GM21717 (cell line): Measurements from ENCODE around the gene HHAT.

ENCODE experiments used
- ATAC-seq: cut with Tn5 transposase; IDR thresholded peaks from one replicate; pipeline ENCODE4 v1.9.1; 2021; ENCODE audit warnings: mild to moderate bottlenecking, moderate library complexity; ENCODE audit not compliant: unreplicated experiment

Gene HHAT

GRCh38 chr1:210477328-210477924 is 148.7 kb downstream of the HHAT start:
- ATAC-seq = no peak

GRCh38 chr1:210478820-210479219 is 150.1 kb downstream of the HHAT start:
- ATAC-seq = no peak

GRCh38 chr1:210482491-210482890 is 153.8 kb downstream of the HHAT start:
- ATAC-seq = no peak

DNA sequence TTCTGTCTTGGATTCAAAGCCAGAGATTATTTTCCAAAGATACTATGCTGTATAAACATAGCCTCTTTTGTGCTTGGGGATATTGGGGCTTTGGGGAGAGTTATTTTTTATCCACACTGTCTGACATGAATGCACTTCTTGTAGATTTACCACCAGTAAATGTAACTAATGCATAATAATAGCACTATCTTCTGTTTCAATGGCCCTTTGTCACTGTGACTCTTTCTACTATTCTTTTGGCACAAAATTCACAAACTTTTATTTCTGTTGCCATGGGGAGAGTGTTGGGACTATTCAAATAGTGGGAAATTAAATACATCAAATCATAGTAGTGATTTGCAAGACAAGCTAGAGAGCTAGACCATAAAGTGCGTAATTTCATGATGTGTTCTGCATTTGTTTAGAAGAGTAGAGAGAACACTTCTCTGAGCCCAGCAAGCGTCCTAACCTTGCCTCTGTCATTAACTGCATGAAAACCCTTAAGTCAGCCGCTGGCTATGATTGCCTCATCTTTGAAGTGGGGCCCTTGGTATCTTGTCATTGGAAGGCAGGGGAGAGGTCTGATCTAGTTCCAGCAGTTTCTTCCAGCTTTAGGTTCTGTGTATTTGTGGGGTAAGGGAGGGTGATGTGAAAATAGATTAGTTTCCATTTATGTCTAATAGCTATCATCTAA is 154.4 kb downstream of the HHAT start:
- ATAC-seq = no peak

GRCh38 chr1:210483821-210484220 is 155.1 kb downstream of the HHAT start:
- no peak for ATAC-seq

- ATAC-seq = no peak
Observed at GRCh38 chr1:210487021-210487420, 158.3 kb downstream of the HHAT start.

DNA sequence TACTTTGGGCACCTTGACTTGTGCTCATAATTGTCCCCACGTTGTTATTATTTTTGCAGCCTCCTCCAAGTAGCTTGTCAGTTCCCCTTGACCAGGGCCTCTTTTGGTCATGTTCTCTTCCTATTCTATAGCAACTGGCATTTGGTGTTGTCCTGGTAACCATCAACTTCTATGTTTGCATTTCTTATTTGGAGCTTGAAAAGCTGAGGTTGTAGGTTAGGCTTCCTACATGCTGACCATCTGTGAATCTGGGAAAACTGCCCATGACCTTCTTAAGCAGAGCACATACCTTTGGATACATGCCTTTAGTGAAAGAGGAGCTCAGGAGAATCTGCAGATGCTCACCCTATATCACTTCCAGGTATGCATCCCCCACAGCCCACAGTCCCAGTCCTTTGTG is 160.8 kb downstream of the HHAT start:
- no peak for ATAC-seq

GRCh38 chr1:210490781-210491180 is 162.1 kb downstream of the HHAT start:
- ATAC-seq = no peak

DNA sequence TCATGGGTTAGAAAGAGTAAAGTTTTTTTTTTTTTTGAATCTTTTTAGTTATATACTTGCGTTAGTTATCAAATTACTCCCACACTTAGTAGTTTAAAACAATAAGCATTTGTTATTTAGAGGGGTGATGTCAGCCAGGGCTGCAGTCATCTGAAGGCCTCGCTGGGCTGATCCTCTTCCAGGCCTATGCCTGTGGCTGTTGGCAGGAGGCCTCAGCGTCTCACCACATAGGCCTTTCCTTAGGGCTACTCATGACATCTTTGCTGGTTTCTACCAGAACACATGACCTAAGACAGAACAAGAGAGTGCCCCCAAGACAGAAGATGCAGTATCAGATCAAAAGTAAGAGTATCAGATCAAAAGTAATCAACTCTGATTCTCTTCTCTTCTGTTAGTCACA is 167.4 kb downstream of the HHAT start:
- ATAC-seq = no peak

DNA sequence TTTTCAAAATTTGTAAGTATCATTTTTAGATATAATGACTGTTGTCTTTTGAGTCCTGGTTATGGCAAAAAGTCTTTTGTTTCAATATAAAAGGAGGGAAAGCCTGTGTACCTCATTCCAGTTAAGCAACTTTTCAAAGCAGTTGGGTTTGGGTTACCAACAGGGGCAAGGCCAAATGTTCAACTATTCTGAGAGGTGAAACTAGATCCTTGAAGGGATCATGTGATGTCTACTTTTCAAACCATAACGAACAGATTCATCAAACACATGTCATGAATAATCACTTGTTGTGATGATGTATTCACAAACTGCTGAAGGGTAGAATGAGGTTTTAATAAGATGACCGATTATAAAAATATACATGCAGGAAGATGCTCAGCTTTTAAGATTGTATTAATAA is 171.3 kb downstream of the HHAT start:
- ATAC-seq = no peak

GRCh38 chr1:210500831-210501230 is 172.1 kb downstream of the HHAT start:
- ATAC-seq = no peak

- no peak for ATAC-seq
Observed at GRCh38 chr1:210504286-210504685, 175.6 kb downstream of the HHAT start.

DNA sequence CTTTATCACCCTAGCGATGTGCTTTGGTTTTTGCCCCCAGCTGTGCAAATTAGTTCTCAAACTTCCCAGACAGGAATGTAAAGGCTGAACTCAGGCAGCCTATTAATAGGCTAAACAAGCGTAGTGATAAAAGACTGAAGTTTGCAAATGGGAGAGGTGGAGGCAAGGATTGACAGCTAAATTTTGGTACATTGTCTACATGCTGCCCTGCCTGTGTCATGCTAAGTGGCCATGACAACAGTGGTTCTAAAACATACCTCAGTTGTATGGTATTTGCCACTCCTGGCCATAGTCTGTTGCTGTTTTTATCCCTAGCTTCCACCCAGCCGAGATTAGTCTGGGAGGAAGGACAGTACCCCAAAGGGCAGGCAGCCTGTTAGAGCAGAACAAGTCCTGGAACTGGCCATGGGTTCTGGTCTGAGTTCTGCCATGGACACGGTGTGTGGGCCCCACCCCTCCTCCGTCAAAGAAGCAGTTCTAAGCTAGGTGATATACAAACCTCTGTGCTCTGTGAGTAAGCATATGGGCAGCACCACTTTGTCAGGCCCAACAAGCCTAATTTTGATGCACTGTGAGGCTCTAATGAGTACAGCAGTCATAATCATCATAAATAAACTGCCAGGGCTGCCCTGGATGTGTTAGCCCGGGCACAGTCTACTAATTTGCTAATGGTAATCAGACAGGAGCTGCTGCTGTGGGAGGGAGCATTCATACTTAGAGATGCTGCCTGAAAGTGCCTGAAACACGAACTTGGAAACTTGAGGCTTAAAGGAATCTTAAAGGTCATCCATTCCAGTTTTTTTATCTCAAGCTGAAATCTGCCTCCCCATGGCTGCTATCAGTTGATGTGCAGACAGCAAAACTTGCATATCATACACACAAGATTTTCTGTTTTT is 177.1 kb downstream of the HHAT start:
- ATAC-seq = no peak

DNA sequence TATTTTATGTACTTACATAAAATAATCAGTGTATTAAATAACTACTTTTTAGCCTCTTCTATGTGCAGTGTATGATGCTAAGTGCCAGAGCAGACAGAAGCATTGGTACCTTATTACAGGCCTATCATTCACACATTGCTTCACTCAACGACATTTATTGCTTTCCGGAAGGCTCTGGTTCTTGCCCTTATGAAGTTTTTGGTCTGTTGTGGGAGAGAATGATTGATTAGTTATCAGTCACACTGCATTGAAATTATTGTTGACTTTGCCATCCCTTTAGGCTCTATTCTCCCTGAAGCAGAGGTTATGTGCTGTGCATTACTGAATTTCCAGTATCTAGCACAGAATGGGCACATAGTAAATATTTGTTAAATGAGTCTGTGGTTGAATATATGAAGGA is 178.0 kb downstream of the HHAT start:
- ATAC-seq = no peak

DNA sequence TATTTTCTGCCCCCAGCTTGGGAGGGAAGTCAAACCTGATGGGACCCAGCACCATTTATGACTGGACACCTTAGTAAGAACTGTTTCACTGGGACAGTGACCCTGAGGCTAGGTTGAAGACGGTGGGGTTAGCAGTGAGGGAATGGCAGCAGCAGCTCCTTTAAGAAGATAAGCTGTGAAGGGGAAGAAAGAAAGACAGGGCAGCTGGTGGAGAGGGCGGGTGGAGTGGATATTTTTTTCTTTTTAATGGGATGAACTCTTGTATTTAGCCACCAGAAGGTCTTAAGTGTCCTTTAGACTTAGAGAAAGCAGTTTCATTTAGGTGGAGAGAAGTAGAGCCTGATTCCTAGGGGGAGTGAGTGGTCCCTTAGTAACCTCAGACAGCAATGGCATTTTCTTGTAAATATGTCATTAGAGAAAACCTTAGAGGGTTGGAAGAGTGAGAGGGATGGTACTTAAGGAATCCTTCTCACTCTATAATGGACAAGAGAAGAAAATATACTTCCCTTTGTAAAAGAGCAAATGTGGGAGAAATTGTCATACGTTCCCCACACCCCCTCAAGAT is 187.5 kb downstream of the HHAT start:
- no peak for ATAC-seq

GRCh38 chr1:210516697-210517459 is 188.2 kb downstream of the HHAT start:
- ATAC-seq = no peak

- no peak for ATAC-seq
Observed at GRCh38 chr1:210523830-210524229, 195.1 kb downstream of the HHAT start.

- ATAC-seq = no peak
Observed at GRCh38 chr1:210525716-210526454, 197.2 kb downstream of the HHAT start.

DNA sequence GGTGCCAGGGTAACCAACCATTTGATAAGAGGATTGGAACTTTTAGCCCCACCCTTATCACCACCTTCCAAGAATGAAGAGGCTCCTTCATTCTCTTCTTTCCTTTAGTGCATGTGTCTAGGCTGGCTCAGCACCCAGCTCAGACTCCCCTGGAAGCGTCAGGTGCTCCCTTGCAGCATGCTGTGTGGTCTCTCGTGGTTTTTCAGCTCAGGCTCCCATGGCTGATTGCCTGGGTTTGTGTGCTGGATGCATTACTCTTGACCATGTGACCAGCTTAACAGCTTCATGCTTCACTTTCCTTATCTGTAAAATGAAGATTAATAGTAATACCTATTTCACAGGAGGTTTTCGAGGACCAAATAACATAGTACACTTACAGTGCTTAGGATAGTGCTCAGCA is 198.4 kb downstream of the HHAT start:
- no peak for ATAC-seq
